ENCODE results near the gene RHOT2. TPM values are rescaled to one million over a fixed set of nuclear protein-coding genes. Genes with fewer than 3 reads are reported as not detected.

Gene RHOT2
- total RNA-seq, 1 donor from 2014 or later: 189 TPM

DNA sequence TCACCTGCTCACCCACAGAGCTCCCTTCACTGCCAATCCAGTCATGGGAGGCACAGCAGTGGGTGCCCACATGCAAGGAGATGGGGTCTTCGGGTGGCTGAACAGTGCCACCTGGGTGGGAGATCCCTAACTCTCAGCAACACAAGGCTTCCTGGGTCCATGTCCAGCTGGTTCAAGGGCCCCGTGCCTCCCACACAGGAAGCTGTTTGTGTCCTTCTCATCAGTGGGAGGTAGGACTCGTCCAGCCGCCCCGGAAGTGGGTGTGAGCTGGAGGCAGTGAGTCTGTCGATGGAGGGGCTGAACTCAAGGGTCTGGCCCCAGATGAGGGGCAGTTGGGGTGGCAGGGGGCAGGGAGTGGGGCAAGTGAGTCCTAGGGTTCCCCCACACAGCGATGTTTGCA is 36.1 kb downstream of the RHOT2 start:
- H3K4me3 Mint-ChIP-seq: no peak overlapping the region
- TF ChIP-seq, protein P1, sequence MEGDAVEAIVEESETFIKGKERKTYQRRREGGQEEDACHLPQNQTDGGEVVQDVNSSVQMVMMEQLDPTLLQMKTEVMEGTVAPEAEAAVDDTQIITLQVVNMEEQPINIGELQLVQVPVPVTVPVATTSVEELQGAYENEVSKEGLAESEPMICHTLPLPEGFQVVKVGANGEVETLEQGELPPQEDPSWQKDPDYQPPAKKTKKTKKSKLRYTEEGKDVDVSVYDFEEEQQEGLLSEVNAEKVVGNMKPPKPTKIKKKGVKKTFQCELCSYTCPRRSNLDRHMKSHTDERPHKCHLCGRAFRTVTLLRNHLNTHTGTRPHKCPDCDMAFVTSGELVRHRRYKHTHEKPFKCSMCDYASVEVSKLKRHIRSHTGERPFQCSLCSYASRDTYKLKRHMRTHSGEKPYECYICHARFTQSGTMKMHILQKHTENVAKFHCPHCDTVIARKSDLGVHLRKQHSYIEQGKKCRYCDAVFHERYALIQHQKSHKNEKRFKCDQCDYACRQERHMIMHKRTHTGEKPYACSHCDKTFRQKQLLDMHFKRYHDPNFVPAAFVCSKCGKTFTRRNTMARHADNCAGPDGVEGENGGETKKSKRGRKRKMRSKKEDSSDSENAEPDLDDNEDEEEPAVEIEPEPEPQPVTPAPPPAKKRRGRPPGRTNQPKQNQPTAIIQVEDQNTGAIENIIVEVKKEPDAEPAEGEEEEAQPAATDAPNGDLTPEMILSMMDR (conservative IDR thresholded peaks at IDR 0.05): no peak
- H3K27ac Mint-ChIP-seq (ENCODE audit: unreplicated experiment): no peak overlapping the region
- no peaks in the 10 kb centered on the region for H3K36me3 Mint-ChIP-seq (ENCODE audit: low read depth)
- no peaks in the 10 kb centered on the region for H3K4me1 Mint-ChIP-seq
- no peak for DNase-seq (ENCODE audit: low read depth, low spot score)
- no peaks in the 10 kb centered on the region for H3K9me3 Mint-ChIP-seq
- peaks cover 84% of the 10 kb centered on the region for H3K27me3 Mint-ChIP-seq (ENCODE audit: low read depth)

DNA sequence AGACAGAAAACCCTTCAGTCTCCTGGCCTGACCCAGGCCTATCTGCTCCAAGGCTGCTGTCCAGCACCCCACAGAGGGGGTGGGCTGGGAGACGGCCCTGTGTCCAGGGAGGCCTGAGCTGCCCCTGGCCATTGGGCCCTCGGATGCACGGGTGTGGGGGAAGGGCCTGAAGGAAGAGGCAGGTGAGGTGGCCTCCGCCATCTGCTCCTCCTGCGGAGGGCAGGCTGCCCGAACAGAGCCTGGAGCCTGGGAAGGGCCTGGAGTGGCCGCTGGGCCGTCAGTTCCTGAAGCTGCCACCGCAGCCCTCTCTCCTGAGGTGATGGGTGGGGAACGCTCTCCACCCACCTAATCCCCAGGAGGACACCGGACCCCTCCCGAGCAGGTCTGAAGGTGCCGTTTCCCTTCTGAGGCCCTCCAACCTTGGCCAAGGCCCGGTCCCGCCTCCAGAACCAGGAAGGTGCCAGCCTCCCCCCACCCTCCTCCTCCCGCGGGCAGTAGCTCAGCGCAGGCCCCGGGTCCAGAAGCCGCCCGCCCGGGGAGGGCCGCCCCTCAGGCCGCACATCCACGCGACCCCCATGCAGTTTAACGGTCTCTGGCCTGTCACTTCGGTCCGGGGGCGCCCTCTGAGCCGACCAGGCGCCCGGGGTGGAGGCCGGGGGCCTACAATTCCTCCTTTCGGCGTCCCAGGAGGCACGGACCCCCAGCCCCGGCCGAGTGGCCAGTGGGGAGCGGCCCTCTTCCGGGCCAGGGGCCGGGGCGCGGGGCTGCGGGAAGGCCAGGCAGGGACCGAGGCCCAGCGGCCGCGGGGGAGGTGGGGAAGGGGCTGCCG is 36.8 kb downstream of the RHOT2 start:
- H3K27ac Mint-ChIP-seq (ENCODE audit: unreplicated experiment): no peak overlapping the region
- TF ChIP-seq, protein P1 (conservative IDR thresholded peaks at IDR 0.05): no peak
- H3K27me3 Mint-ChIP-seq (ENCODE audit: low read depth): peaks cover 84% of the 10 kb centered on the region
- H3K9me3 Mint-ChIP-seq: no peaks in the 10 kb centered on the region
- no peak overlapping the region for H3K4me3 Mint-ChIP-seq
- no peaks in the 10 kb centered on the region for H3K36me3 Mint-ChIP-seq (ENCODE audit: low read depth)
- peaks cover 6% of the 10 kb centered on the region for H3K4me1 Mint-ChIP-seq
- DNase-seq (ENCODE audit: low read depth, low spot score): no peak

DNA sequence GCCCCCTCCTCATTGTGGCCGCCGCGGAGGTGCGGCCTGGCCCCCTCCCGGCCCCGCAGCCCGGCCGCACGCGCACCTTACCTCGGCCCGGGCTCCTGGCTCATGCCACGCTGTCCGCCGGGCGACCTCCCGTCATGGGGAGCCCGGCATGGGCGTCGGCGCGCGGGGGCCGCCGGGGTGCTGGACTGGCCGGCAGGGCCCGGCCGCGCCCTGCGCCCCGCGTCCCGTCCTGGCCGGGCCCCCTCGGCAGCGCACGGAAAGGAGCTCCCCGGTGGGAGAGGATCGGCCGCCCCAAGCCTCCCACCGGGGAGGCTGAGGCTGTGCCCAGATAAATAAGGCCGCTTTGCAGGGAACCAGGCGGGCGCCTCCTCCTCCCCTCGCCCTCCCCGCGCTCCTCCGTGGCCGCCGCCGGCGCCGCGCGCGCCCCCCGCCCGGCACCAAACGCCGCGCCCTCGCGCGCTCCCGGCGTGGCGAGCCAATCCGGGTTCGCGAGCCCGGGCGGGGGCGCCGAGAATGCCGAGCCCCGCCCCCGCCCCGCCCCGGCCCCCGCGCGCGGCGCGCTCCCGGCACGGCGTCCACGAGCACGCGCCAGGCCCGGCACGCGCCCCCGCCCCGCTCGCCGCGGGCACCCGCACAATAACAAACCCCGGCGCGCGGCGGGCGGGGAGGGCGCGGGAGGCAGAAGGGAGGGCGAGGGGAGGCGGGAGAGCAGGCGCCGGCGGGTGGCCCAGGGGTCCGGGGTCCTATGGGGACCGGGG is 37.7 kb downstream of the RHOT2 start, which contains the start of gene FBXL16:
TSS of gene FBXL16 (minus strand) at position 371 of the 758 bp plus-strand sequence. CDS start 8,396 bp downstream, outside the sequence.
- DNase-seq (ENCODE audit: low read depth, low spot score): no peak
- H3K4me3 Mint-ChIP-seq: no peak within 1 kb of the TSS
- H3K4me1 Mint-ChIP-seq: peaks cover 12% of the 10 kb centered on the region
- TF ChIP-seq, protein P1 (conservative IDR thresholded peaks at IDR 0.05): no peak
- H3K27me3 Mint-ChIP-seq (ENCODE audit: low read depth): peaks cover 81% of the 10 kb centered on the region
- H3K9me3 Mint-ChIP-seq: no peaks in the 10 kb centered on the region
- no peaks in the 10 kb centered on the region for H3K36me3 Mint-ChIP-seq (ENCODE audit: low read depth)
- H3K27ac Mint-ChIP-seq (ENCODE audit: unreplicated experiment): no peak within 1 kb of the TSS

DNA sequence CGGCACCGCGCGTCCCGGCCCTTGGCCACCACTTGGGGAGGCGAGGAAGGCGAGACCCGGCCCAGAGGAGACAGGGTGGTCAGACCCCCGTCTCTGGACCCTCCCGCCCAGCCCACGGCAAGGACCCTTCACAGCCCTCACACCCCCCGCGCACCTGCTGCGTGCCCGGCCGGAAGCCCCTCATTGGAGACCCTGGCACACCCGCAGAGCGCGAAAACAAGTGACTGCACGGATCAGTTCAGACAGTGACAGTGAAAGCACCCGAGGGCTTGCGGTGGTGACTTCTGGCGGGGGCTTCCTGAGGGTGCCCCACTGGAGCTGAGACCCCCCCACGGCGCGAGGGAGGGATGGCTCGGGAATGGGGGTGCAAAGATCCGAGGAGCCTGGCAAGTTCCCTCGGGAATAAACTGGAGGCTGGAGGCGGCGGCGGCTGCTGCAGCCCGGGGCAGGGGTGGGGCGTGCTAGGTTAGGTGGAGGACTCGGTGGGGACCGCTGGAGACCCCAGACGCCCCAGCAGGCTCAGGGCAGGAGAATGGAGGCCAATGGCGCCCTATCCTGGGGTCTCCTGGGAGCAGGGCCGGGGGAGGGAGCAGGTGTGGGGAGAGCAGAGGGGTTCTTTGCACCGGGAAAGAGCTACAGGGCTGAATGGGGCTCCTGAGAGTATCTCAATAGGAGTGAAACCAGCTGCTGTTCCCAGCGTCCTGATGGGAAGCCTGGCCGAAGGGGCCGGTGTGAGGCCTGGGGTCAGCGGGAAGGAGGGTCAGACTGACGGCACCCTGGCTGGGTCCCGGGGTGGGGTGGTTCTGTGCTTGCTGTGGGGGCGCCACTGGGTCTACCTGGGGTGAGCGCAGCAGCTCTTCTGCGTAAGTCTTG is 38.5 kb downstream of the RHOT2 start:
- TF ChIP-seq, protein P1 (conservative IDR thresholded peaks at IDR 0.05): no peak
- Mint-ChIP-seq H3K4me1 (peaks cover 12% of the 10 kb centered on the region), H3K4me3 (no peak overlapping the region), H3K9me3 (no peaks in the 10 kb centered on the region), H3K27me3 (ENCODE audit: low read depth) (peaks cover 74% of the 10 kb centered on the region), H3K27ac (ENCODE audit: unreplicated experiment) (no peak overlapping the region), H3K36me3 (ENCODE audit: low read depth) (no peaks in the 10 kb centered on the region)
- no peak for DNase-seq (ENCODE audit: low read depth, low spot score)

DNA sequence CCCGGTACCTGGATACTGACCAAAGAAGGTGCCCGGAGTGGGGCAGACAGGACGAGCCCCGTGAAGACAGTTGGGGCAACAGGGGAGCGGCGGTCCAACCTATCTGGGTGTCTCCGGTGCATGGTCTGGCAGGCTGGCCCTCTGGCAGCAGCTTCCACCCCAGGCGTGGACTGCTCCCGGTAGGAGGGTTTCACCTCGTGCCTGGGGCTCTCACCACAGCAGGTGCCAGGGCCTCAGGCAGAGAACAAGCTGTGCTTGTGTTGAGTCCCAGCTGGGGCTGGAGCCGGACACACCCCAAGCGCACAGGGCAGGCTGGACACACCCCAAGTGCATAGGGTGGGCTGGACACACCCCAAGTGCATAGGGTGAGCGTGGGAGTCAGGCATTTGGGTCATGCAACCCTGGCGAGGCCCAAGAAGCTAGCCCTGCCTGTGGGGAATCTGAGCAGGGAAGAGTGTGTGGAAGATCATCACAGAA is 39.2 kb downstream of the RHOT2 start:
- Mint-ChIP-seq H3K4me3 (no peak overlapping the region), H3K9me3 (no peaks in the 10 kb centered on the region), H3K27ac (ENCODE audit: unreplicated experiment) (no peak overlapping the region), H3K36me3 (ENCODE audit: low read depth) (no peaks in the 10 kb centered on the region), H3K4me1 (peaks cover 12% of the 10 kb centered on the region), H3K27me3 (ENCODE audit: low read depth) (peaks cover 67% of the 10 kb centered on the region)
- no peak for DNase-seq (ENCODE audit: low read depth, low spot score)
- TF ChIP-seq, protein P1 (conservative IDR thresholded peaks at IDR 0.05): no peak
